Liver (tissue), 9 donors: ENCODE results near the gene CCDC82. TPM values are rescaled to one million over a fixed set of nuclear protein-coding genes. Genes with fewer than 3 reads are reported as not detected.

Experiments
- DNase-seq: peaks from one replicate; pipeline ENCODE4 v3.0.0-alpha.2; 2017; ENCODE audit warnings: low spot score
- H3K27ac ChIP-seq, 2 donors: one replicate each; pipeline ENCODE4 v1.7.0; 2013; ENCODE audit warnings: inconsistent platforms in 2 of 2, low read length in 2 of 2, control low read depth in 1 of 2, low read depth in 1 of 2, mild to moderate bottlenecking in 1 of 2
- H3K27me3 ChIP-seq, 4 donors: one replicate each; pipeline versions ENCODE4 v1.6.1 to v1.7.0; 2013; ENCODE audit warnings: low read length in 3 of 4, inconsistent platforms in 1 of 4, mild to moderate bottlenecking in 1 of 4, moderate library complexity in 1 of 4; ENCODE audit not compliant: control insufficient read depth in 4 of 4, insufficient read depth in 4 of 4
- H3K36me3 ChIP-seq, 4 donors: one replicate each; pipeline versions ENCODE4 v1.6.1 to v1.7.0; 2013; ENCODE audit warnings: low read length in 3 of 4, mild to moderate bottlenecking in 3 of 4, low read depth in 1 of 4, moderate library complexity in 1 of 4; ENCODE audit not compliant: control insufficient read depth in 4 of 4, insufficient read depth in 3 of 4
- H3K4me1 ChIP-seq, 4 donors: one replicate each; pipeline versions ENCODE4 v1.6.1 to v1.7.0; 2013; ENCODE audit warnings: low read length in 3 of 4, mild to moderate bottlenecking in 3 of 4, moderate library complexity in 1 of 4; ENCODE audit not compliant: control insufficient read depth in 4 of 4, insufficient read depth in 4 of 4
- H3K4me3 ChIP-seq, 3 donors: one replicate each; pipeline versions ENCODE4 v1.6.1 to v1.7.0; 2013; ENCODE audit warnings: low read length in 3 of 3, control low read depth in 1 of 3, low read depth in 1 of 3, mild to moderate bottlenecking in 1 of 3
- H3K9ac ChIP-seq, 2 donors: one replicate each; pipeline ENCODE4 v1.7.0; 2013; ENCODE audit warnings: low read length in 2 of 2, mild to moderate bottlenecking in 2 of 2, moderate library complexity in 2 of 2, control low read depth in 1 of 2, low read depth in 1 of 2
- H3K9me3 ChIP-seq, 4 donors: one replicate each; pipeline versions ENCODE4 v1.6.1 to v1.7.0; 2013; ENCODE audit warnings: low read length in 3 of 4; ENCODE audit not compliant: control insufficient read depth in 4 of 4
- EGR1 ChIP-seq, 2 donors: IDR thresholded peaks; 2 replicates each; pipeline ENCODE4 v1.6.1; 2016 to 2018; ENCODE audit warnings: antibody characterized with exemption in 2 of 2, low read depth in 2 of 2
- FOXA1 ChIP-seq: IDR thresholded peaks from 2 replicates; pipeline ENCODE4 v1.6.1; 2016; ENCODE audit warnings: antibody characterized with exemption
- FOXA2 ChIP-seq: IDR thresholded peaks from 2 replicates; pipeline ENCODE4 v1.6.1; 2016; ENCODE audit warnings: antibody characterized with exemption
- GABPA ChIP-seq, 2 donors: IDR thresholded peaks in 1 of 2; conservative IDR thresholded peaks in 1 of 2; 2 replicates each; pipeline ENCODE4 v1.6.1; 2016; ENCODE audit warnings: antibody characterized with exemption in 2 of 2, mild to moderate bottlenecking in 1 of 2, moderate library complexity in 1 of 2
- HNF4A ChIP-seq, 2 donors: conservative IDR thresholded peaks; 2 replicates each; pipeline ENCODE4 v1.6.1; 2016; ENCODE audit warnings: antibody characterized with exemption in 2 of 2, mild to moderate bottlenecking in 2 of 2
- JUND ChIP-seq, 2 donors: IDR thresholded peaks; 2 replicates each; pipeline ENCODE4 v1.6.1; 2016; ENCODE audit warnings: antibody characterized with exemption in 2 of 2
- NR2F2 ChIP-seq: IDR thresholded peaks from 2 replicates; pipeline ENCODE4 v1.6.1; 2016; ENCODE audit warnings: antibody characterized with exemption
- RAD21 ChIP-seq, 2 donors: IDR thresholded peaks; 2 replicates each; pipeline ENCODE4 v1.6.1; 2016; ENCODE audit warnings: antibody characterized with exemption in 2 of 2, mild to moderate bottlenecking in 2 of 2
- RXRA ChIP-seq, 2 donors: IDR thresholded peaks; 2 replicates each; pipeline ENCODE4 v1.6.1; 2017 to 2018; ENCODE audit warnings: antibody characterized with exemption in 2 of 2, mild to moderate bottlenecking in 1 of 2
- SP1 ChIP-seq: IDR thresholded peaks from 2 replicates; pipeline ENCODE4 v1.6.1; 2018; ENCODE audit warnings: antibody characterized with exemption, mild to moderate bottlenecking
- TAF1 ChIP-seq: conservative IDR thresholded peaks from 2 replicates; pipeline ENCODE4 v1.6.1; 2016; ENCODE audit warnings: antibody characterized with exemption, mild to moderate bottlenecking
- WGBS: extraction: QIAGEN DNeasy Blood & Tissue Kit; methylation state at CpG from one replicate; pipeline ENCODE4 v1.1.7; 2013; 5-methylcytosine and 5-hydroxymethylcytosine counted together
- polyA plus RNA-seq, 2 donors: library from polyadenylated mRNA; stranded (reverse) in 1 of 2; unstranded in 1 of 2; fragments of 200-250 nt in 1 of 2; fragments of >200 nt in 1 of 2; fragmentation: Nextera tagmentation in 1 of 2; extraction: Ambion mirVana in 1 of 2; gene quantifications; one replicate each; pipeline versions ENCODE4 v1.2.1 to v1.2.3, GENCODE V29; 2013 to 2015
- total RNA-seq, 2 donors: library from RNA; depleted of rRNA; stranded (reverse); fragments of >200 nt; gene quantifications; one replicate each; pipeline ENCODE4 v1.2.3, GENCODE V29; 2014
- TF ChIP-seq, protein P1 (sequence below): IDR thresholded peaks from 2 replicates; pipeline ENCODE4 v1.6.1; 2016; ENCODE audit warnings: antibody characterized with exemption
- TF ChIP-seq, protein P2 (sequence below): fragments of 150-350 bp; IDR thresholded peaks from 2 replicates; pipeline ENCODE4 v1.5.1; 2017; ENCODE audit warnings: improper control_type of control experiment, low read depth, low read length; ENCODE audit not compliant: missing input control
- TF ChIP-seq, protein P3 (sequence below): IDR thresholded peaks from 2 replicates; pipeline ENCODE4 v1.6.1; 2016; ENCODE audit warnings: antibody characterized with exemption
- TF ChIP-seq, protein P4 (sequence below): IDR thresholded peaks from 2 replicates; pipeline ENCODE4 v1.6.1; 2016; ENCODE audit warnings: antibody characterized with exemption, mild to moderate bottlenecking
- donor health status: healthy.
- donor health status: healthy.
- donor health status: healthy.
- donor health status: healthy.
- donor health status: healthy.

The CCDC82 gene
- total and polyA plus RNA-seq, 4 donors = 4.5 to 14.5 (median 11.0) TPM

DNA sequence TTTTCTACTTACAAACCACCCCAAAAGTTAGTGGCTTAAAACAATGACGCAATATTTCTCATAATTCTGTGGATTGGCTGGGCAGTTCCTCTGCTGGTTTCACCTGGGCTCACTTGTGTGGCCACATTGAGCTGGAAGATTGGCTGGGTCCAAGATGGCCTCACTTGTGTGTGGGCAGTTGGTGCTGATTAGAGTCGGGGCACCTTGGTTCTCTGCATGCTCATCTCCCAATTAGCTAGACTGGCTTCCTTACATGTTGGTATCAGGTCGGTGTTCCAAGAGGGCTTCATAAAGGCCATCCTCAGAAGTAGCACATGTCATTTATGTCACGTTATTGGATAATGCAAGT, 59.2 kb downstream of the CCDC82 start:
- peaks cover 0 to 11% (median 9%) of the 10 kb centered on the region in 4 donors for H3K4me1 ChIP-seq
- DNase-seq = no peak
- 95% methylated on average over 4 of the region's 4 CpGs for WGBS

DNA sequence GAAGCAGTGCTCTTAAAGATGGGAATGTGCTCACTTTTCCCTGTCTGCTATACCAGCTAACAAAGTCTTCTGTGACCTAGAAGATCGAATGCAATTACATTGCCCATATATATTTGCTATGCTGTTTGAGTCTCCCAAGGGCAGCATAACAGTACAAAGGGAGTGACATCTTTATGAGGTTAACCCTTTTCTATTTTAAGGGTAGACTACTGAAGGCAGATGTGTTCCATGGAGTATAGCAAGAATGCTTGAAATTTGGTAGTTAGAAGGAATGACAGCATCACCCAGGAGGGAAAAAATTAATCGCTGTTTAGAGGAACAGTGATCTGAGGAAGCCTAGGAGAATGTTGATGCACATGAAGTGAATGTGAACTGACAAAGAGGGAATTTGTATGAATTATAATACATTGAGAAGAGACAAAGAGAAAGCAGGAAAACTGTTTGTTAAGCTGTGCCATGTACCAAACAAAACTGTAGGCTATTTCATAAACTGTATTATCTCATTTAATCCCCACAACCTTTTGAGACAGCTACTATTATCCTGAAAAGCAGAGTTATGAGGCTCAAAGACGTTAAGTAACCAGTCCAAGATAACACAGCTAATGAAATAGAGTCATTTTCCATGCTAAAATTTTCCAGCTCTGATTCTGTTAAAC, 59.7 kb downstream of the CCDC82 start:
- H3K4me3 ChIP-seq = no peak overlapping the region
- TF ChIP-seq JUND (IDR thresholded peaks at IDR 0.05) (no peak), RAD21 (IDR thresholded peaks at IDR 0.05) (no peak), GABPA (IDR thresholded peaks at IDR 0.05 in 1 of 2, conservative IDR thresholded peaks at IDR 0.05 in 1 of 2) (no peak)
- TF ChIP-seq, protein P1, sequence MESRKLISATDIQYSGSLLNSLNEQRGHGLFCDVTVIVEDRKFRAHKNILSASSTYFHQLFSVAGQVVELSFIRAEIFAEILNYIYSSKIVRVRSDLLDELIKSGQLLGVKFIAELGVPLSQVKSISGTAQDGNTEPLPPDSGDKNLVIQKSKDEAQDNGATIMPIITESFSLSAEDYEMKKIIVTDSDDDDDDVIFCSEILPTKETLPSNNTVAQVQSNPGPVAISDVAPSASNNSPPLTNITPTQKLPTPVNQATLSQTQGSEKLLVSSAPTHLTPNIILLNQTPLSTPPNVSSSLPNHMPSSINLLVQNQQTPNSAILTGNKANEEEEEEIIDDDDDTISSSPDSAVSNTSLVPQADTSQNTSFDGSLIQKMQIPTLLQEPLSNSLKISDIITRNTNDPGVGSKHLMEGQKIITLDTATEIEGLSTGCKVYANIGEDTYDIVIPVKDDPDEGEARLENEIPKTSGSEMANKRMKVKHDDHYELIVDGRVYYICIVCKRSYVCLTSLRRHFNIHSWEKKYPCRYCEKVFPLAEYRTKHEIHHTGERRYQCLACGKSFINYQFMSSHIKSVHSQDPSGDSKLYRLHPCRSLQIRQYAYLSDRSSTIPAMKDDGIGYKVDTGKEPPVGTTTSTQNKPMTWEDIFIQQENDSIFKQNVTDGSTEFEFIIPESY = no peak
- TF ChIP-seq, protein P2, sequence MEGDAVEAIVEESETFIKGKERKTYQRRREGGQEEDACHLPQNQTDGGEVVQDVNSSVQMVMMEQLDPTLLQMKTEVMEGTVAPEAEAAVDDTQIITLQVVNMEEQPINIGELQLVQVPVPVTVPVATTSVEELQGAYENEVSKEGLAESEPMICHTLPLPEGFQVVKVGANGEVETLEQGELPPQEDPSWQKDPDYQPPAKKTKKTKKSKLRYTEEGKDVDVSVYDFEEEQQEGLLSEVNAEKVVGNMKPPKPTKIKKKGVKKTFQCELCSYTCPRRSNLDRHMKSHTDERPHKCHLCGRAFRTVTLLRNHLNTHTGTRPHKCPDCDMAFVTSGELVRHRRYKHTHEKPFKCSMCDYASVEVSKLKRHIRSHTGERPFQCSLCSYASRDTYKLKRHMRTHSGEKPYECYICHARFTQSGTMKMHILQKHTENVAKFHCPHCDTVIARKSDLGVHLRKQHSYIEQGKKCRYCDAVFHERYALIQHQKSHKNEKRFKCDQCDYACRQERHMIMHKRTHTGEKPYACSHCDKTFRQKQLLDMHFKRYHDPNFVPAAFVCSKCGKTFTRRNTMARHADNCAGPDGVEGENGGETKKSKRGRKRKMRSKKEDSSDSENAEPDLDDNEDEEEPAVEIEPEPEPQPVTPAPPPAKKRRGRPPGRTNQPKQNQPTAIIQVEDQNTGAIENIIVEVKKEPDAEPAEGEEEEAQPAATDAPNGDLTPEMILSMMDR = no peak
- DNase-seq = no peak
- H3K9ac ChIP-seq = no peak overlapping the region
- H3K27ac ChIP-seq = no peak overlapping the region
- 89% methylated on average over 3 of the region's 3 CpGs for WGBS
- peaks cover 0 to 11% (median 9%) of the 10 kb centered on the region in 4 donors for H3K4me1 ChIP-seq
- no peaks in the 10 kb centered on the region for H3K36me3 ChIP-seq
- no peaks in the 10 kb centered on the region for H3K9me3 ChIP-seq
- no peaks in the 10 kb centered on the region for H3K27me3 ChIP-seq

More for the DNA sequence above, 59.2 kb downstream of the CCDC82 start:
- Histone ChIP-seq H3K27me3 (no peaks in the 10 kb centered on the region), H3K27ac (no peak overlapping the region), H3K9me3 (no peaks in the 10 kb centered on the region), H3K4me3 (no peak overlapping the region), H3K36me3 (no peaks in the 10 kb centered on the region), H3K9ac (no peak overlapping the region)
- TF ChIP-seq JUND (IDR thresholded peaks at IDR 0.05) (no peak), TAF1 (no peak), FOXA1 (no peak), FOXA2 (no peak), EGR1 (IDR thresholded peaks at IDR 0.05; ENCODE audit: low read depth in 2 of 2) (no peak), HNF4A (conservative IDR thresholded peaks at IDR 0.05) (no peak), NR2F2 (no peak), RXRA (IDR thresholded peaks at IDR 0.05) (no peak), SP1 (no peak), RAD21 (IDR thresholded peaks at IDR 0.05) (no peak), GABPA (IDR thresholded peaks at IDR 0.05 in 1 of 2, conservative IDR thresholded peaks at IDR 0.05 in 1 of 2) (no peak)
- TF ChIP-seq, protein P3, sequence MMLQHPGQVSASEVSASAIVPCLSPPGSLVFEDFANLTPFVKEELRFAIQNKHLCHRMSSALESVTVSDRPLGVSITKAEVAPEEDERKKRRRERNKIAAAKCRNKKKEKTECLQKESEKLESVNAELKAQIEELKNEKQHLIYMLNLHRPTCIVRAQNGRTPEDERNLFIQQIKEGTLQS = no peak
- TF ChIP-seq, protein P4, sequence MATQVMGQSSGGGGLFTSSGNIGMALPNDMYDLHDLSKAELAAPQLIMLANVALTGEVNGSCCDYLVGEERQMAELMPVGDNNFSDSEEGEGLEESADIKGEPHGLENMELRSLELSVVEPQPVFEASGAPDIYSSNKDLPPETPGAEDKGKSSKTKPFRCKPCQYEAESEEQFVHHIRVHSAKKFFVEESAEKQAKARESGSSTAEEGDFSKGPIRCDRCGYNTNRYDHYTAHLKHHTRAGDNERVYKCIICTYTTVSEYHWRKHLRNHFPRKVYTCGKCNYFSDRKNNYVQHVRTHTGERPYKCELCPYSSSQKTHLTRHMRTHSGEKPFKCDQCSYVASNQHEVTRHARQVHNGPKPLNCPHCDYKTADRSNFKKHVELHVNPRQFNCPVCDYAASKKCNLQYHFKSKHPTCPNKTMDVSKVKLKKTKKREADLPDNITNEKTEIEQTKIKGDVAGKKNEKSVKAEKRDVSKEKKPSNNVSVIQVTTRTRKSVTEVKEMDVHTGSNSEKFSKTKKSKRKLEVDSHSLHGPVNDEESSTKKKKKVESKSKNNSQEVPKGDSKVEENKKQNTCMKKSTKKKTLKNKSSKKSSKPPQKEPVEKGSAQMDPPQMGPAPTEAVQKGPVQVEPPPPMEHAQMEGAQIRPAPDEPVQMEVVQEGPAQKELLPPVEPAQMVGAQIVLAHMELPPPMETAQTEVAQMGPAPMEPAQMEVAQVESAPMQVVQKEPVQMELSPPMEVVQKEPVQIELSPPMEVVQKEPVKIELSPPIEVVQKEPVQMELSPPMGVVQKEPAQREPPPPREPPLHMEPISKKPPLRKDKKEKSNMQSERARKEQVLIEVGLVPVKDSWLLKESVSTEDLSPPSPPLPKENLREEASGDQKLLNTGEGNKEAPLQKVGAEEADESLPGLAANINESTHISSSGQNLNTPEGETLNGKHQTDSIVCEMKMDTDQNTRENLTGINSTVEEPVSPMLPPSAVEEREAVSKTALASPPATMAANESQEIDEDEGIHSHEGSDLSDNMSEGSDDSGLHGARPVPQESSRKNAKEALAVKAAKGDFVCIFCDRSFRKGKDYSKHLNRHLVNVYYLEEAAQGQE = no peak
- TF ChIP-seq, protein P2 = no peak
- TF ChIP-seq, protein P1 = no peak
